Keratinocyte (primary cell): ENCODE measurements around the gene UCP2. TPM values are rescaled to one million over a fixed set of nuclear protein-coding genes. Genes with fewer than 3 reads are reported as not detected.

Source experiments
- DNase-seq: peaks from one replicate; pipeline ENCODE4 v3.0.0-alpha.2; 2011; ENCODE audit warnings: low read depth, missing footprints, low spot score
- FAIRE-seq: peaks from 2 replicates; lab custom pipeline; 2011; peaks lifted over from hg19 to GRCh38; lab: Jason Lieb, UNC
- H2AFZ ChIP-seq: 2 replicates; pipeline ENCODE4 v1.6.0; 2012; ENCODE audit warnings: low read length, control low read depth, inconsistent platforms; ENCODE audit not compliant: control insufficient read depth
- H3K27ac ChIP-seq: 2 replicates; pipeline ENCODE4 v1.5.1; 2011; ENCODE audit warnings: low read length; ENCODE audit not compliant: control insufficient read depth, insufficient read depth
- H3K27me3 ChIP-seq: 3 replicates; pipeline ENCODE4 v1.6.0; 2011; ENCODE audit warnings: low read length; ENCODE audit not compliant: control insufficient read depth, insufficient read depth; ENCODE audit errors: extremely low read depth
- H3K36me3 ChIP-seq, 2 experiments: 2 replicates in 1 of 2; 3 replicates in 1 of 2; pipeline ENCODE4 v1.5.1; 2011; ENCODE audit warnings: low read length in 2 of 2, mild to moderate bottlenecking in 1 of 2; ENCODE audit not compliant: control insufficient read depth in 2 of 2, insufficient read depth in 2 of 2; ENCODE audit errors: extremely low read depth in 1 of 2
- H3K4me1 ChIP-seq: 3 replicates; pipeline ENCODE4 v1.5.1; 2011; ENCODE audit warnings: low read length; ENCODE audit not compliant: control insufficient read depth, insufficient read depth; ENCODE audit errors: extremely low read depth
- H3K4me2 ChIP-seq: 3 replicates; pipeline ENCODE4 v1.6.0; 2011; ENCODE audit warnings: low read depth, low read length; ENCODE audit not compliant: control insufficient read depth, insufficient read depth; ENCODE audit errors: extremely low read depth
- H3K4me3 ChIP-seq, 3 experiments: fragments of 200-600 bp in 1 of 3; sonication (generic) in 1 of 3; 2 replicates in 2 of 3; 3 replicates in 1 of 3; pipeline ENCODE4 v1.5.1; 2011 to 2016; ENCODE audit warnings: low read length in 3 of 3, mild to moderate bottlenecking in 3 of 3, control low read depth in 2 of 3, inconsistent platforms in 1 of 3, low read depth in 1 of 3, mixed read lengths in 1 of 3, mixed run types in 1 of 3, moderate library complexity in 1 of 3; ENCODE audit not compliant: control insufficient read depth in 2 of 3, insufficient read depth in 2 of 3; ENCODE audit errors: extremely low read depth in 1 of 3
- H3K79me2 ChIP-seq: 2 replicates; pipeline ENCODE4 v1.6.0; 2012; ENCODE audit warnings: low read length; ENCODE audit not compliant: control insufficient read depth, insufficient read depth
- H3K9ac ChIP-seq: 3 replicates; pipeline ENCODE4 v1.6.0; 2011; ENCODE audit warnings: low read length; ENCODE audit not compliant: control insufficient read depth, insufficient read depth; ENCODE audit errors: extremely low read depth
- H3K9me1 ChIP-seq: 3 replicates; pipeline ENCODE4 v1.6.0; 2011; ENCODE audit warnings: low read length; ENCODE audit not compliant: control insufficient read depth, insufficient read depth; ENCODE audit errors: extremely low read depth
- H3K9me3 ChIP-seq: 2 replicates; pipeline ENCODE4 v1.5.1; 2012; ENCODE audit warnings: low read depth, low read length; ENCODE audit not compliant: control insufficient read depth
- H4K20me1 ChIP-seq: 3 replicates; pipeline ENCODE4 v1.6.0; 2011; ENCODE audit warnings: low read length; ENCODE audit not compliant: control insufficient read depth, insufficient read depth; ENCODE audit errors: extremely low read depth
- CTCF ChIP-seq, 3 experiments: IDR thresholded peaks in 1 of 3; conservative IDR thresholded peaks in 1 of 3; optimal IDR thresholded peaks in 1 of 3; 2 replicates in 2 of 3; 3 replicates in 1 of 3; pipeline versions ENCODE3 to v1.5.1; 2011; ENCODE audit warnings: low read length in 3 of 3, mild to moderate bottlenecking in 3 of 3, moderate library complexity in 2 of 3, control low read depth in 1 of 3, inconsistent platforms in 1 of 3; ENCODE audit not compliant: insufficient read depth in 2 of 3; ENCODE audit errors: extremely low read depth in 1 of 3
- EZH2 ChIP-seq: IDR thresholded peaks from one replicate; pipeline ENCODE4 v1.6.1; 2012; ENCODE audit warnings: inconsistent platforms, mild to moderate bottlenecking, low read length, moderate library complexity
- dilution Hi-C: fragments of 300-500 bp; cut with MboI; formaldehyde crosslinking; loops from one replicate; pipeline ENCODE4 v1.7.0; 2020; ENCODE audit warnings: low sequenced_read_pairs; ENCODE audit not compliant: extremely low pct_ligation_motif_present
- polyA plus RNA-seq, 5 experiments: library from polyadenylated mRNA; depleted of rRNA in 3 of 5; stranded (reverse) in 3 of 5; stranded (forward) in 1 of 5; unstranded in 1 of 5; fragments of >200 nt; gene quantifications; 1 replicate in 1 of 5; 2 replicates in 3 of 5; 3 replicates in 1 of 5; pipeline versions ENCODE4 v1.2.1 to v1.2.3, GENCODE V29; 2011 to 2012; ENCODE audit warnings: missing spikeins in 2 of 5, low read depth in 1 of 5, low replicate concordance in 1 of 5

Gene UCP2
- polyA plus RNA-seq, 1 donor (not counting 4 experiments of a cell fraction or from before 2014, with no cell fraction given): 1.1 TPM

GRCh38 chr11:73998846-73999575 lies 16.4 kb upstream of the UCP2 start:
- Histone ChIP-seq H3K9me1 (no peaks in the 10 kb centered on the region), H3K27me3 (no peaks in the 10 kb centered on the region), H3K9ac (no peak overlapping the region), H3K79me2 (no peaks in the 10 kb centered on the region), H3K9me3 (no peaks in the 10 kb centered on the region), H3K4me1 (no peaks in the 10 kb centered on the region), H3K36me3 (peaks cover 0 to 2% of the 10 kb centered on the region in 2 experiments), H2AFZ (no peak overlapping the region), H3K27ac (no peak overlapping the region), H4K20me1 (no peaks in the 10 kb centered on the region), H3K4me3 (no peak overlapping the region), H3K4me2 (no peak overlapping the region)
- FAIRE-seq (no peak), DNase-seq (no peak)
- dilution Hi-C loops: no loop called here
- TF ChIP-seq EZH2 (no peak), CTCF (optimal IDR thresholded peaks at IDR 0.05 in 1 of 3, IDR thresholded peaks at IDR 0.05 in 1 of 3, conservative IDR thresholded peaks at IDR 0.05 in 1 of 3; ENCODE audit: extremely low read depth in 1 of 3, insufficient read depth in 2 of 3, low read length in 3 of 3) (no peak)

GRCh38 chr11:73997120-73997770 lies 14.6 kb upstream of the UCP2 start:
- H3K79me2 ChIP-seq: no peaks in the 10 kb centered on the region
- no peak for TF ChIP-seq EZH2
- TF ChIP-seq CTCF (optimal IDR thresholded peaks at IDR 0.05 in 1 of 3, IDR thresholded peaks at IDR 0.05 in 1 of 3, conservative IDR thresholded peaks at IDR 0.05 in 1 of 3; ENCODE audit: extremely low read depth in 1 of 3, insufficient read depth in 2 of 3, low read length in 3 of 3): no peak
- FAIRE-seq: no peak
- H3K4me2 ChIP-seq: no peak overlapping the region
- H2AFZ ChIP-seq: no peak overlapping the region
- H3K27me3 ChIP-seq: no peaks in the 10 kb centered on the region
- no peaks in the 10 kb centered on the region for H3K36me3 ChIP-seq
- H3K4me1 ChIP-seq: no peaks in the 10 kb centered on the region
- H4K20me1 ChIP-seq: no peaks in the 10 kb centered on the region
- no peak for DNase-seq
- no peak overlapping the region for H3K4me3 ChIP-seq
- no peaks in the 10 kb centered on the region for H3K9me3 ChIP-seq
- no peaks in the 10 kb centered on the region for H3K9me1 ChIP-seq
- H3K9ac ChIP-seq: no peak overlapping the region
- dilution Hi-C loops: no loop called here
- H3K27ac ChIP-seq: no peak overlapping the region
